DND-41 (cell line): ENCODE results near the gene COMP.

Source experiments
- ATAC-seq: fragments of 200-7000 bp; cut with Tn5 transposase; 3 replicates; pipeline ENCODE4 v1.9.1; 2021; ENCODE audit warnings: low read depth; ENCODE audit not compliant: insufficient read depth
- DNase-seq: peaks from one replicate; pipeline ENCODE4 v3.0.0-alpha.2; 2020
- H2AFZ ChIP-seq: 2 replicates; pipeline ENCODE4 v1.6.0; 2012; ENCODE audit warnings: low read depth, low read length
- H3K27ac ChIP-seq: 2 replicates; pipeline ENCODE4 v1.5.1; 2012; ENCODE audit warnings: low read length, inconsistent platforms
- H3K27me3 ChIP-seq: fragments of 200-600 bp; sonication (generic); 2 replicates; pipeline ENCODE4 v1.6.0; 2012; ENCODE audit warnings: low read length, mild to moderate bottlenecking, inconsistent platforms; ENCODE audit not compliant: insufficient read depth, poor library complexity
- H3K36me3 ChIP-seq: 2 replicates; pipeline ENCODE4 v1.5.1; 2012; ENCODE audit warnings: low read length, inconsistent platforms; ENCODE audit not compliant: insufficient read depth
- H3K4me1 ChIP-seq: 2 replicates; pipeline ENCODE4 v1.5.1; 2012; ENCODE audit warnings: mild to moderate bottlenecking, low read length; ENCODE audit not compliant: insufficient read depth
- H3K4me2 ChIP-seq: 2 replicates; pipeline ENCODE4 v1.6.0; 2012; ENCODE audit warnings: mild to moderate bottlenecking, moderate library complexity, low read length, inconsistent platforms; ENCODE audit not compliant: insufficient read depth
- H3K4me3 ChIP-seq, 2 experiments: fragments of 200-600 bp in 1 of 2; shearing (Covaris generic) in 1 of 2; 2 replicates each; pipeline ENCODE4 v1.5.1; 2012 to 2016; ENCODE audit warnings: inconsistent platforms in 2 of 2, low read length in 2 of 2, mild to moderate bottlenecking in 2 of 2, low read depth in 1 of 2, moderate library complexity in 1 of 2
- H3K79me2 ChIP-seq: 2 replicates; pipeline ENCODE4 v1.6.0; 2012; ENCODE audit warnings: low read length, inconsistent platforms; ENCODE audit not compliant: insufficient read depth
- H3K9ac ChIP-seq: 2 replicates; pipeline ENCODE4 v1.6.0; 2012; ENCODE audit warnings: low read depth, mild to moderate bottlenecking, inconsistent platforms, low read length, moderate library complexity
- H3K9me3 ChIP-seq: 2 replicates; pipeline ENCODE4 v1.5.1; 2012; ENCODE audit warnings: low read length, moderate library complexity, mild to moderate bottlenecking, inconsistent platforms; ENCODE audit not compliant: insufficient read depth, severe bottlenecking
- H4K20me1 ChIP-seq: 2 replicates; pipeline ENCODE4 v1.6.0; 2012; ENCODE audit warnings: low read length; ENCODE audit not compliant: insufficient read depth
- CTCF ChIP-seq: IDR thresholded peaks from 2 replicates; pipeline ENCODE4 v1.5.1; 2012; ENCODE audit warnings: borderline replicate concordance, low read length, moderate library complexity, mild to moderate bottlenecking; ENCODE audit not compliant: poor library complexity, severe bottlenecking; ENCODE audit errors: extremely low read depth
- EZH2 ChIP-seq: IDR thresholded peaks from 3 replicates; pipeline ENCODE4 v1.6.1; 2012; ENCODE audit warnings: borderline replicate concordance, low read depth, mild to moderate bottlenecking, moderate library complexity, low read length, inconsistent platforms; ENCODE audit not compliant: severe bottlenecking

Gene COMP

GRCh38 chr19:18832306-18833140 lies 41.4 kb upstream of the COMP start:
- Histone ChIP-seq H3K4me3 (peak overlapping the region; percentile 72 to 75), H3K79me2 (peaks cover 61% of the 10 kb centered on the region), H3K4me2 (peak overlapping the region; percentile 84), H4K20me1 (peaks cover 51% of the 10 kb centered on the region), H3K36me3 (peaks cover 50% of the 10 kb centered on the region), H3K9me3 (no peaks in the 10 kb centered on the region), H3K27me3 (no peaks in the 10 kb centered on the region), H3K9ac (peak overlapping the region; percentile 98), H2AFZ (peak overlapping the region; percentile 67; the same call in 1 of the 2 replicates), H3K4me1 (peaks cover 47% of the 10 kb centered on the region), H3K27ac (peak overlapping the region; percentile 91)
- DNase-seq (peak; percentile 22), ATAC-seq (peak; percentile 29)
- peak; percentile 32 for TF ChIP-seq CTCF
- TF ChIP-seq EZH2: no peak

- Histone ChIP-seq H3K4me3 (peak within 1 kb of the TSS; percentile 72 to 75), H3K27ac (peak within 1 kb of the TSS; percentile 91), H3K27me3 (no peaks in the 10 kb centered on the region), H3K9ac (peak within 1 kb of the TSS; percentile 98), H3K4me1 (peaks cover 40% of the 10 kb centered on the region), H3K36me3 (peaks cover 42% of the 10 kb centered on the region), H3K4me2 (peak within 1 kb of the TSS; percentile 84), H3K79me2 (peaks cover 53% of the 10 kb centered on the region), H3K9me3 (no peaks in the 10 kb centered on the region), H4K20me1 (peaks cover 43% of the 10 kb centered on the region), H2AFZ (peak within 1 kb of the TSS; percentile 82)
- TF ChIP-seq EZH2: no peak
- no peak for TF ChIP-seq CTCF
- peak; percentile 98 for DNase-seq
- ATAC-seq: peak; percentile 86
Observed at GRCh38 chr19:18831524-18832305, 40.6 kb upstream of the COMP start, which contains the start of gene UPF1. UPF1 (plus strand) TSS chr19:18831959; CDS start chr19:18832210, 251 bp downstream.

- DNase-seq (no peak), ATAC-seq (no peak)
- Histone ChIP-seq H3K27ac (no peak overlapping the region), H2AFZ (no peak overlapping the region; the same call in 1 of the 2 replicates), H3K4me2 (no peak overlapping the region), H3K4me3 (no peak overlapping the region), H3K9ac (no peak overlapping the region), H3K9me3 (no peaks in the 10 kb centered on the region), H3K4me1 (peaks cover 30% of the 10 kb centered on the region), H3K79me2 (peaks cover 41% of the 10 kb centered on the region), H4K20me1 (peaks cover 32% of the 10 kb centered on the region), H3K27me3 (no peaks in the 10 kb centered on the region), H3K36me3 (peaks cover 31% of the 10 kb centered on the region)
- TF ChIP-seq CTCF (no peak), EZH2 (no peak)
Observed at GRCh38 chr19:18830488-18830887, 39.4 kb upstream of the COMP start.
